Activated gamma-delta T cell (primary cell): ENCODE data around the gene ZNF485.
"Not testable (repeated sequence)": the region's sequence is repeated elsewhere in the genome, so short reads cannot be mapped to it uniquely, and the experiment has no call there.

Source experiments
- DNase-seq: peaks from one replicate; lab custom pipeline; 2025; lab: John Stamatoyannopoulos, UW
- total RNA-seq, 2 donors: gene quantifications; one replicate each; lab custom pipeline; 2026; lab: John Stamatoyannopoulos, UW

The ZNF485 gene
- 7.3 to 11.5 reads per million in 2 donors for total RNA-seq

DNA sequence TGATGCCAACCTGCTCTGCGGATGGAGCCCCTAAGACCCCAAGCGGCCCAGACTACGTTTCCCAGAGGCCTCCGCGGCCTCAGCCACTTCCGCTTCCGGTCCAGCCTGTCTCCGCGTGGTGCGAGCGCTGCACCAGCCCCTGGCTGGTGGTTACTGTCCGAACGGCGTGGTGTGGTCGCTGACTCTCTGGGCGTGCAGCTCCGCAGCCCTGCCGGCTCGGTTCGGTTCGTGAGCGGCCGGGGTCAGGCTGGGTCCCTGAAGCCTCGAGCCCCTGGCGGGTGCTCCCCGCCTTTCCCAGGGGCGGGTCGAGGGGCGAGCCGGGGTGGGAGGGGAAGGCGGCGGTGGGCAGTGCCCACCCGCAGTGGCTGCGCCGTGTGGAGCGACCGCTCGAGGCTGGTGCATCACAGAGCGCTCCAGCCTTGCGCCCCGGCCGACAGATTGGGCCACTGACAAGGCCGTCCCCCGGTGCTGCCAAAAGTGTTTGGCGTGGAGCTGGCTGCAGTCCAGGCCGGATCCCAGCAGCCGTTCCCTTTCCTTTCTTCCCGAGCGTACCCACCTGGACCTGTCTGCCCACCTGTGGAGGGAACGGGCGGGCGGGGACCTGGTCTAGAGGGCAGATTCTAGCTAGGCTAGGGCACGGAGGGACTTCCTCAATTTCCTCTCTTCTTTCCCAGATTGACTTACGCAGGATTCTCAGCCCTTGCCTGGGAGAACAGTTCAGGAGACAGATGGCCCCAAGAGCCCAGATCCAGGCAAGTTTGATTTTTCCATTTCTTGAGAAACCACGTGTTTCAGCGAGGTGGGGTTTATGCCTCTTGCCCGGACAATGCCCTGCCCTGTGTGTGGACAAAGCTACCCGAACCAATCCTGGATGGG lies at the start of gene ZNF485:
Gene ZNF485, plus strand, starts transcription at position 116 of the 876 bp plus-strand sequence. Its CDS starts 613 bp downstream, at position 729.
- DNase-seq = peak; percentile 32

DNA sequence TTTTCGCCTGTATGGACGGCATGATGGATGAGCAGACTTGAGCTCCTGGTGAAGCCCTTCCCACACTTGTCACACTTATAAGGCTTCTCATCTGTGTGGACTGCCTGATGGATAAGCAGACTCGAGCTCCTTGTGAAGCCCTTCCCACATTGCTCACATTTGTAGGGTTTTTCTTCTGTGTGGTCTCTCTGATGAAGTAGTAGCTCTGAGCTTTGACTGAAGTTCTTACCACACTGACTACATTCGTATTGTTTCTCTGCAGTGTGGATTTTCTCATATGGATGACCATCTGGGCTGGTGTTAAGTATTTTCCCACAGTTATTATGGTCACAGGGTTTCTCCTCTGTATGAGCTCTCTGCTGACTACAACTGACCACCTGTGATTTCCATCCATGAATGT lies 49.0 kb upstream of the ZNF485 start:
- no peak for DNase-seq

DNA sequence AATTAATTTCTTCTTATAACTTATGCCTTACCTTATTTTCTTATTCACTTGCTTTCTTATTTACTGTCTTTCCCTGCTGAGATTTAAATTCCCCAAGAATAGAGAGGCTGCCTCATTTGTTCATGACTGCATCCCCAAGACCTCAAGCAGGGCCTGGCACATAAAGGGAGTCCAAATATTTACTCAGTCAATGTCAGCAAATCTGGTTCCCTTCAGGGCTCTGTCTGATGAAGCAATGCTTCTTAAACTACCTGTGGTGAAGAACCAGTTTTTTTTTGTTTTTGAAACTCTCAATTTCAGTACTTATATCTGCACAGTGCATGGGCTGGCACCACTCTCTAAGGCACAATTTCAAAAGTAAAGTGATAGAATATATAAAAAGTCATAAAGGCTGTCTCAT lies 36.6 kb upstream of the ZNF485 start:
- DNase-seq = no peak

DNA sequence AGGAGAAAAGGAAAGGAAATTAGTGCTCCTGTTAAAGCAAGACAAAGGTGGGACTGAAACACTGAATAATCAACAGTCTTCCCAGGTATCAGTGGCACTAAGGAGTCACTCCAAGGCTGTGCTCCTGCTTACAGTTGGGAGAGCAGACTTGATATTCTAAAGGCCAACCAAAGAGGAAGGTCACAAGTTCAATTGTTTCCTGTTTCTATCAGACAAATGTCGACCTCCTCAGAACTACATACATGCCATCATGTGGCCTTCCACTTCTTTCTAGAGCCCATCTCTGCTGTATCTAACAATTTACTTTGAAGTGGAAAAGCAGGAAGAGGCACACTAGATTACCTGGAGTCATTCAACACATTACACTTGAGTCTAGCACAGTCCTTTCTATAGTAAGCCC lies 35.3 kb upstream of the ZNF485 start:
- no peak for DNase-seq

DNA sequence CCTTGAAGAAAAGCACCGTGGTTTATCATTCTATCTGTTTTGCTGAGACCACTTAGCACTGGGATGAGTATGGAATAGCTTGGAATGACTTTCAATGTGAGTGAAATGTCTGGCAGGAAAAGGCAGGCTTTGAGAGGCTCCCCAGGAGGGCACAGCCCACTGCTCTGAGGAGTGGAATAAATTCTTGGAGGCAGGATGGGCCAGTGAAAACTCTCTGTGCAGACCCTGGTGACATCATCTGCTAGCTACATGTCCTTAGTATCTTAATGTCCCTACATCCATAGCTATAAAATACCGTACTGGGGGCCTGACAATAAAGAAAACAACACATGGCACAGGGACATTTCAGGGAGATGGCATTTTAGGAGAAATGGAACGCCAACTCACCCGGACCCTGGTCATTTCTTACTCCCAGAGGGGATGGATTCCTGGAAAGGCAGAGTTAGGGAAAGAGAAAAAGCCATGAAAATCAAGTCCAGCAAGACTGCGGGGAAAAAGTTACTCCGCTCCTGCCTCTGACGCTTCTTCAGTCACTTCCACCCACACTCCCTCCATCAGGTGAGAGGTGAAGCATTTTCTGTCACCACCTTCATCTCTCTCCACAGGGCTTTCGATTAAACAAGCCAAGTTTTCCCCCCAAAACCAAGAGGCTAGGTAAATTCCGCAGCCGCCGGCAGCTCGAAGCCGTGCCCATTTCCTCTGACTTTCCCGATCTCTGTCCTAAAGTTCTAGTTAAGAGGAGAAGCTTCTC lies 32.8 kb upstream of the ZNF485 start:
- DNase-seq = no peak

DNA sequence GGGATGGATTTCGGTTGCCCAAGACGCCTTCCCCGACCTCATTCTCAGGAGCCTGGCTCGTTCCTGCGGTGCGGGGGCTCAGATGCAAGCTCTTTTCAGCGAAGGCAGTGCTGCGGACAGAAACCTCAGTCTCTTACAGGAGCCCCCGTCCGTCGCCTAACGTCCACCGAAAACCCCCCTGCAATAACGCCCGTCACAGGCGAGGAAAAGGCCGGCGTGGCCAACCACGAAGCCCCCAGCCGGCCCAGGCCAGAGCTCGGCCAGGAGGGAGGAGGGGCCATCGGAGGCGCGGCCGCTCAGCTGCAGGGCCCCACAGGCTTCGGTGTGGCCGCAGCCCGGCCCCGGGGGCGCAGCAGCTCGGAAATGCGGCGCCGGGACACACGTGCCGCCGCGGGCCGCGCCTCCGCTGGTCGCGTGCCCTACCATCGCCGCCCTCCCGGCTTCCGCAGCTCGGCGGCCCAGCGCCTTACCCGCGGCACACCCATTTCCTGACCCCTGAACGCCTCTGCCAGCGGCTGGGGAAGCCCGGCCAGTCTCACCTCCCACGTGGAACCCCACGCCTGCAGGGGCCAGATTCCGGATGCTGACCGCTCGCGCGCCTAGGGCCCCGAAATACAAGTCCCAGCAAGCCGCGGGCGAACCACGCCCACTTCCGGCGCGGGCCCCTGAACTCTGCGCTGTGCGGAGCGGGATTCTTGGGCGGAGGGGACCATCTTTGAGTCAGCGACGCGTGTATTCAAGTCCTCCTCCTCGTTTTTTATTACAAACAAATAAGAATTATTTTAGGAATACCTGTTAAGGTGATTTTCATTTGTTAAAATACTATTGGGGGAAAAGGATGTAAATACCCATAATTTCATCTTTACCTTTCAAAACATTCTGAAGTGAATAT lies 32.0 kb upstream of the ZNF485 start, which contains the start of gene ZNF239:
Gene ZNF239, minus strand, starts transcription at position 616 of the 892 bp plus-strand sequence. CDS start 16,537 bp downstream, outside the sequence.
- DNase-seq = peak; percentile 75

DNA sequence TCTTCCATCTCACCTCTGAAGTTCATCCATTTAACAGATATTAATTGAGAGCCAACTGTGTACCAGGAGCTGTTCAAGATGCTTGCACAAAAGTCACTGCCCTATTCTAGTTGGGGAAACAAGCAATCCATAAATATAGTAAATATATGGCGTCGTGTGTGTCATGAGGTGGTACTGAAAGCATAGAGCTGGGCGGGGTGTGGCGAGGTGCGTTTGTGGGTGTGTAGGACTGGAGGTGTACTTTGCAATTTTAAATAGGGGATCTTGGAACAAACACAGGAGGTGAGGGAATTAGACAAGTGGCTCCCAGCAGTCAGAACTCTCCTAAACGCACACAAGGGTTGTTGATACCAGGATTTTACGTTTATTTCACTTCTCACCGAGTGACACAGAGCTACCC lies 31.3 kb upstream of the ZNF485 start:
- DNase-seq = no peak

DNA sequence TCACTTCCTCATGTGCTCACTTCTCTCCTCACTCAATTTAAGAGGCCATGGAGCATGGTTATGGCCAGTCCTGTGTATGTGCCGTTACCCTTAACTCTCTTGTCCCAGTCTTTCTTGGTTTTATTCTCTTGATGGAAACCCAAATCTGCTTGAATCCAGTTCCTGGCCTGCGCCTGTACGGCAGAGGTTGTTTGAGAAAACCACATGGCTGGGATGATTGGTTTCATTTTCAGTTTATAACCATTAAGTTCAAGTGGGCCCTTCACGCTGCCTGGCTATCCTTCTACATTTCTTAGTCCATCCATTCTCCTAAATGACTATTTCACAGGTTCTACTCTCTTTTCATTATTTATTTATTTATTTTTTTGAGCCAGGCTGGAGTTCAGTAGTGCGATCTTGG lies 30.2 kb upstream of the ZNF485 start:
- DNase-seq = no peak

DNA sequence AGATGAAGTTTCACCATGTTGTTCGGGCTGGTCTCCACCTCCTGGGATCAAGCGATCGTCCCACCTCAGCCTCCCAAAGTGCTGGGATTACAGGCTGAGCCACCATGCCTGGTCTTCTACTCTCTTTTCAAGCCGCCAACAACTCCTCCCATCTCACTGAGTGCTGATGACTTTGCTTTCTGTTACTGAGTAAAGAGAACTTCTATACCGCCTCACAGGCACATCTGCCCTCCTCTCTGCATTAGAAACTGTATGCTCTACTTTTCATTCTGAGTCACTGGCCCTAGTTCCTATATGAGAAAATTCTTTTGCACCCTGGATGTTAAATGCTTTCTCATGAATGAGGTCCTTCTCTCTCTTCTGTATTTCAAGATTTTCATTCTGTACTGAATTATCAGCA lies 29.7 kb upstream of the ZNF485 start:
- DNase-seq = no peak

DNA sequence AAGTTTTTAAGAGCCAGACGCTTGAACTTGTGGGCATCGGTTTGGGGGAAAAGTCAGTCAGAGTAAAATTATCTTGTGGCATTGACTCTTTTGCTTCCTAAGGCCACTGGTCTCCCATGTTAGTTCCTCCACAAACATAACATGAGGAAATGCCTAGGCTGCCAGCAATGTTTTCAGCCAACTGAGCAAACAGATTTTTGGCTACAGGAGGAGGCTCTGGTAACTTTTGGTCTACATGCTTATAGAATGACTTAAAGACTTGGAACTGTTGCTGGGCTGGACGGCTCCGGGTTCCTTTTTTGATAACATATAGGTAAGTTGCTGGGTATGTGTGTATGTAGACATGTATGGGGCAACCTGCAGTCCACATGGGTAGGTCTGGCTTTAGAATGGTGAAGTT lies 22.2 kb upstream of the ZNF485 start:
- no peak for DNase-seq

DNA sequence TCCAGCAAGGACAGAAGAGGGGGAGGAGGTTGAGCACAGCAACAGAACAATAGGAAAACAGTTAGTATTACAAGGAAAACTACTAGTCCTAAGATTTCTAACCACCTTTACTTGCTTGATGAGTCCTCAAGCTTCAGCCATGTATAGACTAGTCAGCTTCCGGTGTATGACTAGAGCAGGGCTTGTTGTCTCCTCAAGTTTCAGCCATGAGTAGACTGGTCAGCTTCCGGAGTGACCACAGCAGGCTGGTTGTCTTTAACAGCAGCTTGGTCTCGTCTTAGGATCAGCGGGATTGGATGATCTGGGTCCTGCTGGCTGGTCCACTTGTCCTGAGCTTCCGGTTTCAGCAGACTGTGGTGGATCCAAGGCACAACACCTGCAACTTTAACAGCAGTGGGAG lies 21.2 kb upstream of the ZNF485 start:
- no peak for DNase-seq

DNA sequence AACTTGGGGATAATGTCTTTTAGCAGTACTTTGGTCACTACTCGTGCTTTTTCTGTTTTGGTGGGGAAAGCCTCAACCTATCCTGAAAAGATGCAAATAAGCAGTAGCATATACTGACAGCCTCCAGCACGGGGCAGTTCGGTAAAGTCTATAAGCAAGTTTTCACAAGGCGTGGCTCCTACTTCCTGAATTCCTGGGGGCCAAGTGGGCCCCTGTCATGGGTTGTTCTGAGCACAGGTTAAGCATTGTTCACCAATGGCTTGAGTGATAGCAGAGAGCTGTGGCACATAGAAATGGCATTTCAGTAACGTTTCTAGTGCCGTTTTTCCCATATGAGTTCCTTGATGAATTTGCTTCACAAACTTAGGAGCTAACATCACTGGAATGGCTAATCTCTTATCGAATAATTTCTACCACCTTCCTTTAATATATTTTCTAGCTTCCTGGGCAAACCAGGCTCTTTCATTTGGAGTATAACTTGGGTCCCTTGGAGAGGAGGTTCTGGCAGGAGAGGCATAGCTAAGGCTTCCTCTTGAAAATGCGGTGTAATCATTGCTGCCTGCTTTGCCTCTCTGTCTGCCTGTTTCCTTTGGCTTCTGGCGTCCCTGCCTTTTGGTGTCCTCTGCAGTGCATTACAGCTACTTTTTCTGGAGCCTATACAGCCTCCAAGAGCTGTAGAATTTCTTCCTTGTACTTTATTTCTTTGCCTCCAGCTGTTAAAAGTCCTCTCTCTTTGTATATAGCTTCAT lies 20.1 kb upstream of the ZNF485 start:
- DNase-seq = no peak

DNA sequence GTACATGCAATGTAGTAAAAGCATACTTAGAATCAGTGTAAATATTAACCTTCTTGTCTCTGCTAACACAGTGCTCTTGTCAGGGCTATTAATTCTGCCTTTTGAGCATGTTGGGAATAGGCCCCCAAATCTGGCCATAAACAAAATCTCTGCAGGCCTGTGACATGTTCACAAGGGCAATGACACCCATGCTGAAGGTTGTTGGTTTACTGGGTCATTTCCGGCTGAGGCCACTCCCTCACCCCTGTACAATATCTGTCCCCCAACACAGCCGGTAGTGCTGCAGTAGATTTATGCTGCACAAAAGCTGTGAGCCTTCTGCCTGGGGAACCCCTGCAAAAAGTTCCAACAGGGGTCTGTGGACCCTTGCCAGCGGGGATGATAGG lies 19.5 kb upstream of the ZNF485 start:
- DNase-seq = not testable (repeated sequence)

DNA sequence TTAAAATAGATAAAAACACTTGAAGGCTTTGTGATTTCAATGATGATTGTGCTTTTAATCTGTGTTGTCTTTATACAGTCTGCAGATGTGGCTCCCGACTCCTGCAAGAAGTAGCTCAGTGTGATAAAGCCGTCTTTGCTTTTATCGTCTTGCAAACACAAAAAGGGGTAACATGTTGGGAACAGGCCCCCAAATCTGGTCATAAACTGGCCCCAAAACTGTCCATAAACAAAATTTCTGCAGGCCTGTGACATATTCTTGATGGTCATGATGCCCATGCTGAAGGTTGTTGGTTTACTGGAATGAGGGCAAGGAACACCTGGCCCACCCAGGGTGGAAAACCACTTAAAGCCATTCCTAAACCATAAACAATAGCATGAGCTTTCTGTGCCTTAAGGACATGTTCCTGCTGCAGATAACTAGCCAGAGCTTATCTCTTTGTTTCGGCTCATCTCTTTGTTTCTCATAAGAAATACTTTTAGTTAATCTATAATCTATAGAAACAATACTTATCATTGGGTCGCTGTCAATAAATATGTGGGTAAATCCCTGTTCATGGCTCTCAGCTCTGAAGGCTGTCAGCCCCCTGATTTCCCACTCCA lies 14.8 kb upstream of the ZNF485 start:
- DNase-seq = no peak

DNA sequence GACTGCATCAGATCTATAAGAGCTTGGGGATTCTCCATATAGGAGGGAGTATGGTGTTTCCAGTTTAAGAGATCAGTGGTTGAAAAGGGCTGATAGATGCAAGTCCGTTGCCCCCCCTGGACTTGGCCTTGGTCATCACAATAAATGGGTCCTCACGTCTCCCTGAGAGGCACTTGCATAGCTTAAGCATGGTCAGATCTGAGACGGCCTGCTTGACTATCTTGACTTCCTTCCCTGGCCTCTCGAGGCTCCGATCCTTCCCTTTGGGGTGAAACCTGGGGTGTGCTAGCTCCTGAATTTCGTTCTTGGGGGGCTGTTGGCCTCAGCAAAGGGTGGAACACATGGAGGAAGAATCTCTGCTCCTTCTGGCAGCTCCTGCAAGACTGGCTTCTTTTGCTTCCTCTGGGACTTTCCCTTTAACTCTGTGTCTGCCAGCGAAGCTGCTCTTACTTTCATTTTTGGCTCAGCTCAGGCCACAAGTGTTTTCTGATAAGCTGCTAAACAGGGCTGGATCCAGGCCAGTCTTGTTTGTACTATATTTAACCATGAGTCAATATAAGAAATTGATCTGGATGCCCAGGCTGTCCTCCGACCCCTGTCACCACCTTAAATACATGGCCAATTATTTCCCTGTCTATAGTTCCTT lies 11.2 kb upstream of the ZNF485 start:
- no peak for DNase-seq

DNA sequence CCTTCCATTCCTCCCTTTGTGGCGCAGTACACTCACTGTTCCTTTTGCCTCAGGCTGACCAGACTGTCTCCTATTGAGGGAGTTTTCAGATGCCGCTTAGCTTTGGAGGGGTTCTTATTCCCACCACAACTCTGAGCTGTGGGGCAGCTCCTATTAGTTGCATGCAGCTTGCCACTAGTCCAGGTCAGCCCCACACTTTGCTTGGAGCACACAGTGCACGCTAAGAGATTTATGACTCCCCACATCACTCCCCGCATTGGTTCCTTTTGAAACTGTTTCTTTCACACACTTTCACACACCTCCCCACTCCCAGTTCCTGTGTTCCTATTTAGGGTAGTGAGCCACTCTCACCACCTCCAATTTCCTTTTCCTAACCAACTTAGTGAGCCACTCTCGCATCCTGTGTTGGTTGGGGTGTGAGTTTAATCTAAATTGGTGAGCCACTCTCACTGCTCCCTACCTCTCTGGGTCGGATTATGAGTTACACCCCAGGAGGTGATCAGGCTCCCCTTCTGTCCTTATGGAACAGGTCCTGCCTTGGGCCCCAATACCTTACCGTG lies 10.4 kb upstream of the ZNF485 start:
- no peak for DNase-seq

DNA sequence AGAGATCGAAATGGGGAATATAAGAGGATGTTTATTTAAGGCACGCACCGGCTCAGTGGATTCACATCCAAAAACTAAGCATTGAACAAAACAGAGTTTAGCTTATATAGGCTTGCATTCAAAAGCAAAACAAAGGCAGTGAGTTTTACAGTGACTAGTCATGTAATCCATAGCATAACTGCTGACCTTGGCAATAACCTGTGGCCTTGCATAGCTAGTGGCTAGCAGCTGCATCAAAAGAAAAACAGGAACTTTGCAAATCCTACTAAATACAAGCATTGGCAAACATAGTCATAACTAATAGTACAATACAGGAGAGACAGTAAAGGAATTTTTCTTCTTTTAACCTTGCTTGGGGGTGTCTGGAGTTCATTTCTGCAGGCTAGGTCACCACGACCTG lies 9.7 kb upstream of the ZNF485 start:
- DNase-seq = no peak

DNA sequence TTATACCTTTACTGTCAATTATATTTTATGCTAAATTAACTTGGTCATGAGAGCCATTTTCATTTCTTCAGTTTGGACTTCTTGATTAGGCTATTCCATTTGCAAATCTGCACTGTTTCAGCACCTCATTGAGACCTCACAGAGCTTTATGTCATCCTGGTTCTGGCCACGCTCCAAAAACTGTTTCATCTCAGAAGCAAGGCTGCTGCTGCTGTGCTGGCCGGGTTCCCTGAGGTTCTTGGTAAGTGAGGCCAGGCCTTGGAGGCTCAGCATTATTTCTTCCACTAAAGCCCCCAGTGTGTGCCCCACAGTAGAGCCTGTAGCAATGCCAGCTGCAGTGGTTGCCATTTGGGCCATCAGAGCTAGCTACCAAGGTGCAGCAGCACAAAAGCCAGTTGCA lies 7.8 kb upstream of the ZNF485 start:
- DNase-seq = no peak

DNA sequence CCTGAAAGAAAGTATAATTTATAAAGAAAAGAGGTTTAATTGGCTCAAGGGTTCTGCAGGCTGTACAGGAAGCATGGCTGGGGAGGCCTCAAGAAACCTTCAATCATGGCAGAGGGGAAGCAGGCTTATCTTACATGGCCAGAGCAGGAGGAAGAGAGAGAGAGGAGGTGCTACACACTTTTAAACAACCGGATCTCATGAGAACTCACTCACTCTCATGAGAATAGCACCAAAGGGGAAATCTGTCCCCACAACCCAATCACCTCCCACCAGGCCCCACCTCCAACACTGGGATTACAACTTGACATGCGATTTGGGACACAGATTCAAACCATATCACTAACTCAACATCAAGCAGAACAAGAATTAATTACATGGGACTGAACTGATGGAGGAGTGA lies 6.9 kb upstream of the ZNF485 start:
- no peak for DNase-seq

DNA sequence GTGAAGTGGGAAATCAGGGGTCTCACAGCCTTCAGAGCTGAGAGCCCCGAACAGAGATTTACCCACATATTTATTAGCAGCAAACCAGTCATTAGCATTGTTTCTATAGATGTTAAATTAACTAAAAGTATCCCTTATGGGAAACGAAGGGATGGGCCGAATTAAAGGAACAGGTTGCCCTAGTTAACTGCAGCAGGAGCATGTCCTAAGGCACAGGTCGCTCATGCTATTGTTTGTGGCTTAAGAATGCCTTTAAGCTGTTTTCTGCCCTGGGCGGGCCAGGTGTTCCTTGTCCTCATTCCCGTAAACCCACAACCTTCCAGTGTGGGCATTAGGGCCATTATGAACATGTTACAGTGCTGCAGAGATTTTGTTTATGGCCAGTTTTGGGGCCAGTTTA lies 4.7 kb upstream of the ZNF485 start:
- not testable (repeated sequence) for DNase-seq
